Renal pelvis (tissue), 4 donors: ENCODE results near the gene TRPM6. TPM values are rescaled to one million over a fixed set of nuclear protein-coding genes. Genes with fewer than 3 reads are reported as not detected.
"Not testable (repeated sequence)": the region's sequence is repeated elsewhere in the genome, so short reads cannot be mapped to it uniquely, and the experiment has no call there.

Experiments used
- DNase-seq: peaks from one replicate; pipeline ENCODE4 v3.0.0-alpha.2; 2013
- polyA plus RNA-seq, 3 donors: library from polyadenylated mRNA; unstranded; fragments of 120-200 nt; gene quantifications; one replicate each; pipeline ENCODE4 v1.2.1, GENCODE V29; 2013; ENCODE audit not compliant: insufficient read length in 3 of 3

TRPM6 gene
- polyA plus RNA-seq, 3 donors: 0.54 to 0.95 (median 0.61) TPM

DNA sequence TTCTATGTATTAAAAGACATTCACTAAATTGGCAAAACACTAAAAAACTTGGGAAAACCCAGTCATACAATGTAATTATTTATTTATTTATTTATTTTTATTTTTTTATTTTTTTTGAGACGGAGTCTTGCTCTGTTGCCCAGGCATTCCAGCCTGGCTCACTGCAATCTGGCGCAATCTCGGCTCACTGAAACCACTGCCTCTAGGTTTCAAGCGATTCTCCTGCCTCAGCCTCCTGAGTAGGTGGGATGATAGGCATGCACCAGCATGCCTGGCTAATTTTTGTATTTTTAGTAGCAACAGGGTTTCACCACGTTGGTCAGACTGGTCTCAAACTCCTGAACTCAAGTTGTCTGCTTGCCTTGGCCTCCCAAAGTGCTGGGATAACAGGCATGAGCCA is 27.5 kb downstream of the TRPM6 start:
- DNase-seq: not testable (repeated sequence)

DNA sequence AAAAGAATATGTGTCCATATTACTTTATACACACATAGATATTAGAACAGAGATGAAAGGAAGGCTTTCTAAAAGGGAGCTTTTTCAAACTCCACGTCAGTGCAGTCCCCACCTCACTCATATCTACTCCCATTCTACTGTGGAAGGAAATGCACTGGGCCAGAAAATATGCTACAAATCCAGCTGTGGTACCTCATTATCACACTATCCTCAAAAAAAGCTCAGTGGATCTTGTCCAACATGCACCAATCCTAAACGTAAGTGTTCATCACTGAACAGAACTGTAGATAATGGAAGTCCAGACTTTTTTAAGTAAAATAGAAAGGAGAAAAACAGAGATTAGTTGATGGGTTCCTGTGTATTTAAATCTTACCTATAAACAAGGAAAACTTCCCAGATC is 27.9 kb downstream of the TRPM6 start:
- no peak for DNase-seq

DNA sequence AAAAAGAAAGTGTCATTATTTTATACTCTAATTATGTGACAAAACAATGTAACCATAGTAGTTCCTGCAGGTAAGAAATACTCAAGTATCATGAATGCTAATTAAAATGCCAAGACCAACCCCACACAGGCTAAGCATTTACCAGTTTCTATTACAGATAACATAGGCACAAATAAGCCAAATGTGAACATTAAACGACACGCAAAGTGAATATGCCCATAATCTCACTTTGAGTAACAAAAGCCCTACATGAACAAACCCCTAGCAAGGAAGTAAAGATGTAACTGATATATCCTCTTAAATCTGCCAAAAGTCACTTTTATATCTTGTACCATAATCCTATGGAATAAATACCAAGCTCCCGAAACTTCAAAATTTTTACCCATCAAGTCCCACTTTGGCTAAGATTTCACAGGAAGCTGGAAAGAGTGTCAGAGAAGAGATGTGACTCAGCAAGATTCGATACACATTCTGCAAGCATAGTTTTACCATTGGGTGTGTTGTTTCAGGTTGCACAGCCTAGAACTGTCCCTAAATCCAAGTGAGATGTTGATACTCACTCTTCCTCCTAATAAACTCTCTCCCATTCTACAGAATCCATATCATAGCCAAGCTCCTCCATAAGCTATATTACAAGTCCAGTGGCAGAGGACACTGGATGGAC is 28.8 kb downstream of the TRPM6 start:
- no peak for DNase-seq

DNA sequence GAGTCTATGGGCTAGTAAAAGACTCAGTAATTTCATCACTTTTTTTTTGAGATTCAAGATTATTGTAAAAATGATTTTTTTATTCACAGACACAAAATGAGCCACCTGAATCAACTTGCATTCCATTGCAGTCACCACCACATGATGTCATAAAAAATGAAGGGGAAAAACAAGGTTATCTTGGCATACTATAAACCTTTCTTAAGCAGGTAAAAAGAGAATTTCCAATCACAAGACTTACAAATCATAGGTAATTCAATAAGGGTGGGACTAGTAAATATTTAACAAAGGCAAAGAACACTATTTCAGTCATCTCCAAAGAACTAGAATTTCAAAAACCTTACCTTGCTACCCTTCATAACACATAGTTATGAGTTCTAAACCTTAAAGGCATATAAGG is 30.7 kb downstream of the TRPM6 start:
- no peak for DNase-seq

DNA sequence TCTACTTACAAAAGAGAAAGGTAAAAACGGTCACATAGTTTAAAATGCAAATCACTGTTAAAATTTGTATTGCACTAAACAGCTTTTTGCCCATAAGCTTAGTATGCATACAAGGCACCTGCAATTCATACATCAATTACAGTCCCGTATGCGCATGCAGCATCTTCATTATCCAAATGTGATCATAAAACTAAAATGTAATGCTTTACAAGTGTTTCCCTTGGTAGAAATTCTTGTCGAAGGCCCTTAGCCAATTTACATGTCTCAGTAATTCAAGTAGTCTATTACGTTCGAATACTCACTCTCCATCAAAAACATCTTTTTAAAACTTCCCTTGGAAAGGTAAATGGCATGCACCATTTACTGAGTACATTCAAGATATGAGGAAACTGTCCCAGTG is 32.6 kb downstream of the TRPM6 start:
- no peak for DNase-seq

DNA sequence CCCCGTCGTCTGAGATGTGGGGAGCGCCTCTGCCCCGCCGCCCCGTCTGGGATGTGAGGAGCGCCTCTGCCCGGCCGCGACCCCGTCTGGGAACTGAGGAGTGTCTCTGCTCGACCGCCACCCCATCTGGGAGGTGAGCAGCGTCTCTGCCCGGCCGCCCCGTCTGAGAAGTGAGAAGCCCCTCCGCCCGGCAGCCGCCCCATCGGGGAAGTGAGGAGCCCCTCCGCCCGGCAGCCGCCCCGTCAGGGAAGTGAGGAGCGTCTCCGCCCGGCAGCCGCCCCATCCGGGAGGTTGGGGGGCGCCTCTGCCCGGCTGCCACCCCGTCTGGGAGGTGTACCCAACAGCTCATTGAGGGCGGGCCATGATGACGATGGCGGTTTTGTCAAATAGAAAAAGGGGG is 34.7 kb downstream of the TRPM6 start:
- DNase-seq: not testable (repeated sequence)

DNA sequence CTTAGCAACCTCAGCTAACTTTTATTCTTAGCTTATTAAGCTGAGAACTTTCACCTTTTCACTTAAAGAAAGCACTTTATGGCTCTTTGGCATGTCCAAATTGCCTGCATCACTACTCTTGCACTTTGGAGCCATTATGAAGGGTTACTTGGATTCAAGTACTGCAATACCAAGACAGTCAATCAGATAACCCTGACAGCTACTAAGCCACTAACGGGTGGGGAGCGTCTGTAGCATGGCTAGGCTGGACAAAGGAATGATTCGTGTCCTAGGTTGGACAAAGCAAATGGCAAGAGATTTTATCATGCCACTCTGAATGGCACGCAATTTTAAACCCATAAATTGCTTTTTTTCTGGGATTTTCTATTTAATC is 39.6 kb downstream of the TRPM6 start:
- DNase-seq: no peak

DNA sequence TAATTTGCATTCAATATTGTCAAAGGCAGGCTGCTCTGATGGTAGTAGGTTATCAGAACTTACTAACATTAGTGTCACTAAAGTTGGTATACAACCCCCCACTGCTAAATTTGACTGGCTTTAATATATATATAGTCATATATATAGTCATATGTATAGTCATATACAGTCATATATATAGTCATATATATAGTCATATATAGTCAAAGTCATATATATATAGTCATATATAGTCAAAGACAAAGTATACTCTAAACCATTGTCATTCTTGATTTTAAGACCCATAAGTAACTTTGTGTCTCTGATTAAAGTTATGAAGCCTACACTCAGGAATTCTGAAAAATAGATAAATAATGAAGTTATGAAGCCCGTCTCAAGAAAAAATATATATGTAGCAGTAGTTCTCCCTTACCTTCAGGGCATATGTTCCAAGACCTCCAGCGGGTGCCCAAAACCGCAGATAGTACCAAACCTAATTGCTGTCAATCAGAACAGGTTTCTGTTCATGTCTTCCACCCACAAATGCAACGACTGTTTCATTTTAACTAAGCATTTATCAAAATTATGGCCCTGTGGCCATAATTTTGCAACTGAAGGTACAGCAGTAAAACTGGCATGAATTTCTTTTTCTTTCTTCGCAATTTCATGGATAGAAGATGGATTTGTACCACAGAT is 40.1 kb downstream of the TRPM6 start:
- DNase-seq: no peak

DNA sequence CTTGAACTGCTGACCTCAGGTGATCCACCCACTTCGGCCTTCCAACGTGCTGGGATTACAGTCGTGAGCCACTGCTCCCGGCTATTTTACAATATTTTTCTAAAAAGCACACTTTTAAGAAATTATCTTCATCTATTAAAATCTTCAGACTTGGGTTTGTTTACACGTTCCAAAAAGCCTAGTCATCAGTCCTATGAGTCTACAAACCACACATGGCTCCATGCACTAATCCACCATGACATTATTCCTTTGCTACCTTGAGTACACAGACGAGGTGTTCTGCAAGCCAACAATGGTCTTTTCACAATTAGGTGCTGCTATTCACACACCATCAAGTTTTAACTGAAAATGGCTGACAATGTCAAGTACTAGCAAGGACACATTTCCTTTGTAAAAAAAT is 41.0 kb downstream of the TRPM6 start:
- DNase-seq: no peak

DNA sequence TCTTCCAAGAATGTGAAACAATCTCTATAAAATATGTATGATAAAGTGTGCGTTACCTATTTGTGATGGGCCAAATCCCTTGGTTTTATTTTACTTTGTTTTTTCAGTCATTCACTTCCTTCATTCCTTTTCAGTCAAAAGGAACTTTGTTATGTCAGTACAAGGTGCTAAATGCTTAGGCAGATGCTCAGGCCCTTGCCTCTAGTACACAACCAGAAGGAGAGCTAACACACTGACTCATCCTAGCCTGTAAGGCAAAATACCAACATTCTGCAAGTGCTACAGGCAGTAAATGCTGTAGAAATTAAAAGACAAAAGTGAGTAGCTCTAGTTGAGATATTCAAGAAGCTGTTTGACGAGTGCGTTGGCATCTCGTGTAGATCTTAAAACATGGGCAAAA is 49.4 kb downstream of the TRPM6 start:
- no peak for DNase-seq

DNA sequence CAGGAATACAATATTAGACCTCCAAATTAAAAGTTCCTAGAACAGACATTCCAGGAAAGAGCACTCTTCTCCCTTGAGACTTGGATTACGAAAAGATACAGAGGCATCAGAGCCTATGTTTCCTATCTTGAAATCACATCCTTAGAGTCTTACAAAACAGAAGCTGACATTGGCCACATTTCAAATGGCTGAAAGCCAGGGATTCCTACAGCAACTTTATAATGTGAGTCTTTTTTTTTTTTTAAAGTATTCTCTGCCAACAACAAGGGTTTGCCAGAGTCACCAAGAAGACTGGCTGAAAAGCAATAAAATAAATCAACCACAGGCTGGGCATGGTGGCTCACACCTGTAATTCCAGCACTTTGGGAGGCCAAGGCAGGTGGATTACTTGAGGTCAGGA is 63.1 kb downstream of the TRPM6 start:
- peak; percentile 33 for DNase-seq

DNA sequence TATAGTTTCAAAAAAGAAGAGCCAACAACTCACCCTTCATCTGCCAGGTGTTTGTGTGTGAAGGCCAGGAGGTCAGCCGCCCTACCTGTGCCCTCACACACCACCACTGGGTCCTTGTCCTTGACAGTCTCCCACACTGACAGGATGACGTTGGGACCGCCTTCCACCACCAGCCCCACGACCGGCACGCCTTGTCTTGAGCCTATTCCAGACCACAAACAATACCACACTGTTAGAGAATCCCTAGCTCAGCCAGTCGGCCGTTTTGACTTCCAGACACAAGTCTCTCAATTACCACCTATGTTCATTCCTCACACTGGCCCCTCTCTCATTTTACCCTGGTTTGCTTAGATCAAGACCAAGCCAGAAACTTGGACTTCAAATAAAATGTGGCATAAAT is 66.1 kb downstream of the TRPM6 start:
- DNase-seq: no peak

DNA sequence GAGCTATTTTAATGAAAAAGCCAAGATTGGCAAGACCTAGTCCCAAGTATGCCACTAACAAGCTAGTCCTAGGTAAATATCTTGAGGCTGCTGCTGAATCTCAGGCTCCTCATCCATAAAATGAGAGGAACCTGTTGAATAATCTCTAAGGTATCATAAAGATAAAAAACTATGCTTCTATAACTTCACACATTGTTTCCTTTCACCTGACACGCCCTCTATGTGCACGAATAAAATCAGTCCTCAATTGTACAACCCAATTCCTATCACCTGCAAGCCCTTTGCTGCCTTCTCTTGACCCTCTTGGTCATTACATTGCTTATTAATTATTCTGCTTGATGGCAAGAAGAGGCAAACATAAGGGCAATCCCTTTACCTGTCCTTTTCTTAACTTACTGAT is 69.9 kb downstream of the TRPM6 start:
- DNase-seq: no peak

DNA sequence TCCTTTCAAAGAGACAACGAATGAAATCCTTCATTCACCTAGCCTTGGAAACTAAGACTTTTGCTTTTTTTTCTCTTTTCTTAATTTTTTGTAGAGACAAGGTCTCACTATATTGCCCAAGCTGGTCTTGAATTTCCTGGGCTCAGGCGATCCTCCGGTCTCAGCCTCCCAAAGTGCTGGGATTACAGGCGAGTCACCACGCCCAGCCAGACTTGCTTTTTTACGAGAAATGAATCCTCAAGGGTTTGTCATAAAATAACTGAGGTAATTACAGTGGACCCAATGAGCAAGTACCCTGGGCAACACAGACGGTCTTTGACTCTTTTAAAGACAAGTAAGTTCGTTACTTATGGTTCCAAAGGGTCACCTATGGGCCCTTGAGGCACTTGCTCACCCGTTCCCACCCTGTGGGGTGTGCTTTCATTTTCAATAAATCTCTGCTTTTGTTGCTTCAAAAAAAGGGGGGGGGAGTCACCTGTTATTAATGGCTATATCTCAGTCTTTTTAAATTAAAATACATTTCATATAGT is 70.4 kb downstream of the TRPM6 start:
- no peak for DNase-seq

DNA sequence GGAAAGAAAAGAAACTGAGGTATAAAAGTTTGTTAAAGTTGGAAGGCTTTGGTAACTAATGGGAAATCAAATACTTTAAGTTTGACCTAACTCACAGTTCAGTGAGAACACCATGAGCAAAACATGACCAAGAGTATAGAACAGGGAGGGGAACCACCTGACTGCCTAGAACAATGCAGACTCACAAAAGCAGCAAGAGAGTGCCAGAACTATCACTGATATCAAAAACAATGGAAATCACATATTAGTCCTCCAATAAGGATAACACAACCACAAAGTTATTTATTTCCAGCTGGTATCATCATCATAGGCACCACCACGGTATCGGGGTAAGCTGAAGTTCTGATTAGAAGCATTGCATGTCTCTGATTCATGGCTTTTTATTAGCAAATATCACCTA is 77.5 kb downstream of the TRPM6 start:
- DNase-seq: no peak

DNA sequence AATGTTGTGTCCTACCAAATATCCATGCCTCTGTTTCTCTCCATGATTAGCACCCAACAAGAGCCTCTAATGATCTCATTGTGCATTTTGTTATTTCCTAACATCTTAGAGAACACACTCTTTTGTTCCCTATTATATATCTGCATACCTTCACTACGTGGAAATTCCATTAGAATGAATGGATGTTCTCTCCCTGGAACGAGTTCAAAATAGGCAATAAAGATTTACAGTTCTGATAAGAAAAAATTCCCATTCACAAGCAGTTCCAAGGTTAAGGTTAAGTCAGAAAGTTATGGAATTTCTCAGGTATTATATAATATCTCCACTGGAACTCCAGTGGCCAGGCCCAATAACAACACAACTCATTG is 83.7 kb downstream of the TRPM6 start:
- no peak for DNase-seq

DNA sequence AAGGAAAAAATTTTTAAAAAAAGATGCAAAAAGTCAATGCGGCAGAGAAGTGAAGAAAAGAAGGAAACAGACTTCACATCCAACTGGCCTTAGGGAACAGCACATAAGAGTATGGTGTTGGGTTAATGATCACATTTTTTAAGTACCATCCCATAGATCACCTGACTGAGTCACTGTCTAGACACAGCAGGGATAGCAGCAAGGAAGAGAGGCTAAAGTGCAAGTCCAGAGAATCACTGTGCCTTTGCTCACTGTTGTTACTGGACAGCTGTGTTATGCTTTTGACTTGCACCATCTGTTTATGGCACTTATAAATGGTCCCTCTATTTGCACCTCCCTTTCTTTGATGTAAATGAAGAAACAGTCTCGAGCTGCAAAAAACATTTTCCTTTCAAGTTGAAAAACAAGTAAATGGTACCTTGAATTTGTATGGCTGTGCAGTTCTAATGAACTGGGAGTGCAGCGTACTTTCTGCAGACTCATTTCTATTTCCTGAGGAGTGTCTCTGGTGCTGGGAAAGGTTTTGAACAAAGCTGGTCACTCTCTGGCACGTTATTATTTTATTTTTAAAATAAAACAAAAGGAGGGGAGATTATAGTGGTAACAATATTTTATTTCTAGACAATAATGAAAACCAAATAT is 84.2 kb downstream of the TRPM6 start:
- no peak for DNase-seq

DNA sequence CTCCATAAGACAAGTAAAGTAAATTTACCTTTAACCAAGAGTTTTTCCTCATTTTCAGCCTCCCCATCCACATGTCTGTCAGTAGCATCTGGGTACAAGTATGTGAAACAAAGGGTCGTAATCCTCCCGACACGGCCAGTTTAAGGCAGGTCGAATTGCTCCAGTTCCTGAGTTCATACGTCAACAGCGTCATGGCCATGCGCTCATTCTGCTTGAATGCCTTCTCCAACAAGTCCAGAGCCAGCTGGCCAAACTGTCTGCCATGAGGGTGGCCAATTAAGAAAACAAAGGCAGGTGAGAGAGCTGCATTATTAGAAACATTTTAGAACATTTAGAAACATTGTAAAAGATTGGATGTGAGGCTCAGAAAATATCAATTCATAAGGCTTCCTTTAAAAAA is 87.5 kb downstream of the TRPM6 start:
- DNase-seq: no peak

DNA sequence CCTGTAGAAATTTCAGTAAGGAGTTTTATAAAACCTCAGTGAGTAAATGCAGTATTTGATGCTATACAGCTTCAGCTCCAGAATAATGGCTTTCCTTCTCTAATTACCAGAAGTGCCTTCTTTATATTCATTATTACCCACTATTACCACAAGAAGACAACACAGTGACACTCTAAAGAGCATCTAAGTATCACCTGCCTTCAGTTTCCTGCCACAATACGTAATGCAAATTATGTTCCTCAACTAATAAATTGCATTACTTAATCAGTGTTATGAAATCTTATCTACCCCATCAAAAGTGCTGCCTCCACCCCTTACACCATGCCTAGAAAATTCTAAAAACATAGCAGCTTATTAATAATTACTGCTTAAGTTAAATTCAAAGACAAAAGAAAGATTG is 91.9 kb downstream of the TRPM6 start:
- DNase-seq: no peak

DNA sequence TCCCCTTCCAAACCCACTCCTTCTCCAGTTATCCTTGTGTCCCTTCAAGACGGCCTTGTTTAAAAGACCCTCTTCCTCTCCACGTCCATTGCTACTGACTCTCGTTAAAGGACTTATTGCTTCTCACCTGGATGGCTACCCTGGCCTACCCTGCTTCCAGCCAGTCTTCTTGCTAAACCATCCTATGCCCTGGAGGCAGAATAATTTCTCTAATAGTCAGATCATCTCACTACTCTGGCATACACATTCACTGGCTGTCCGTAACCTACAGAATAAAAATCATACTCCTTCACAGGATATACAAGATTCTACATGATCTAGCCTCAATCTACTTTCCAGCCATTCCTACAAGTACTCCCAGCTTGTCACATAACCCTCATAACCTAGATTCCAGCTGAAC is 92.6 kb downstream of the TRPM6 start:
- DNase-seq: no peak

DNA sequence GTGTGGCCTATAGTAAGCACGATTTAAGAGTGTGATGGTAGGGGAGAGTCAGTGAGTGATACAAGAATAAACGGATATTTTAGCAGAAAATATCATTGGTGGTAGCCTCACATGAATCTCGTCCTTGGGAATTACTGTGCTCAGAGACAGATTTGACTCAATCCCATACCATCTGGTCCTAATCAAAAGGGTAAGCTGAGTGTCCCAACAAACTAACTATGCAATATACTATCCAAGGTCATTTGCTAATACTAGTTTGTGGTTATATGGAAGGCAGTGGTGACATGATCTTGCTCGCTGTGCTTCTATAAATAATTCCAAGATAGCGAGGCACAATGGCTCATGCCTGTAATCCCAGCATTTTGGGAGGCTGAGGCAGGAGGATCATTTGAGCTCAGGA is 103.2 kb downstream of the TRPM6 start:
- DNase-seq: no peak

DNA sequence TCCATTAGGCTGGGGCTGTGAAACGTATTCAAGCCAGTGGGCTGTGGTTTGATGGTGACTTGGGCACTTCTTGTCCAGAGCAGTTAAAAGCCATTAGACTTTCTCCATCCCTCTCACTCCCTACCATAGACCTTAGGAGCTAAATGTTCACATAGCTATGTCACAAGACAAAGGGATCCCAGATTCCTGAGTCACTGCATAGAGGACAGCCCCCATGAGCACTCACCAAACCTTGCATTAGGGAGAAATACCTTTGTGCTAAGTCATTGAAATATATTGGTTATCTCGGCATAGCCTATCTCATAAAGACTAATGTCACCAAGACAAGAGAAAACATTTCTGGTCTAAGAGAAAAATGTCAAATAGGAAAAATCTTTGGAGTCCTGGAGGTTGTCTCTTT is 104.3 kb downstream of the TRPM6 start:
- DNase-seq: no peak

DNA sequence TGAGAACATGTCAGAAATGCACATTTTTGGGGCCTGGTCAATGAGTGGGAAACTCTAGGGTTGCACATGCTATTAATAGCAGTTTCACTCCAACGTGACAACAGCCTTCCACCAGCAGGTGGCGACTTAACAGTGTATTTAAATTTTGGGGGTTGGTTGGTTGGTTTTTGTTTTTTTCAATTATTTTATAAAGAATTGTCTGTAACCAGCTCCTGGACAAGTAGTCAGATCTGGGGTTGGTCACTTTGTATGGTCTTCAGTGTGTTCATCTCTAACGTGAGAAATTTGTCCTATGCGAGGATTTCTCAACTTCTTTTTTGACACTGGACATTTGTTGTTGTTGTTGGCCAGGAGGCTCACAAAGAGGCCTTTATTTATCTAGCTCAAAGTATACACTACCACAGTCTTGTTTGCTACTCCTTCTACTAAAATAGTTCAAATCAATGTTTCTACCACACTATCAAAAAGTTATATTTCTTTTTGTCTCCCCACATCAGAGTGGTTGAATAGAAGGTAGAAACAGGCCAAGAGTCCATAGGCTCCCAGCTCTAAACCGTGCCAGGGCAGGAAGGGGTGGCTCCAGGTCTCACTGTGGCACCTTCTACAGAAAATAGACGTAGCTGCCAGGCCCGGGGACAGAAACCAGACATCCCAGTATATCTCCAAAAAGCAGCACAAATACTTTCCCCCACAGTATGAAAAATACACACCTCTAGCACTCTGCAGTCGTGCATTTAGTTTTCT is 110.4 kb downstream of the TRPM6 start:
- peak; percentile 54 for DNase-seq
